H1 (cell line): ENCODE results near the gene GPR31. TPM values are rescaled to one million over a fixed set of nuclear protein-coding genes. Genes with fewer than 3 reads are reported as not detected.

Experiments used
- CTCF ChIA-PET: fragments of 300-600 bp; sonication (Branson Sonifier 250); formaldehyde crosslinking; loops from one replicate; lab custom pipeline; 2021; ENCODE audit not compliant: partially characterized antibody; lab: Charles Lee
- POLR2A ChIA-PET: fragments of 300-600 bp; sonication (Branson Sonifier 250); formaldehyde crosslinking; loops from one replicate; lab custom pipeline; 2021; ENCODE audit warnings: inconsistent platforms; ENCODE audit not compliant: partially characterized antibody; lab: Charles Lee
- DNase-seq, 2 experiments: peaks; one replicate each; pipeline versions ENCODE4 v3.0.0 to v3.0.0-alpha.2; 2010 to 2022; ENCODE audit warnings: low spot score in 2 of 2, low read depth in 1 of 2, mixed read lengths in 1 of 2
- FAIRE-seq: peaks from 2 replicates; lab custom pipeline; 2011; peaks lifted over from hg19 to GRCh38; lab: Jason Lieb, UNC
- H2AFZ ChIP-seq: 2 replicates; pipeline ENCODE4 v1.8.1; 2012; ENCODE audit warnings: low read length, inconsistent platforms
- H2AK5ac ChIP-seq: 2 replicates; pipeline ENCODE4 v1.6.1; 2013; ENCODE audit warnings: low read depth, low read length
- H2BK120ac ChIP-seq: replicated peaks from 2 replicates; pipeline ENCODE3; 2013; ENCODE audit warnings: low read depth, low read length, inconsistent platforms
- H2BK12ac ChIP-seq: 2 replicates; pipeline ENCODE4 v1.6.1; 2013; ENCODE audit warnings: low read depth, low read length
- H2BK15ac ChIP-seq: 2 replicates; pipeline ENCODE4 v1.6.1; 2013; ENCODE audit warnings: low read length
- H2BK20ac ChIP-seq: 2 replicates; pipeline ENCODE4 v1.6.1; 2013; ENCODE audit warnings: low read length
- H2BK5ac ChIP-seq: 2 replicates; pipeline ENCODE4 v1.6.1; 2013; ENCODE audit warnings: low read depth, low read length
- H3K14ac ChIP-seq: 2 replicates; pipeline ENCODE4 v1.6.1; 2013; ENCODE audit warnings: inconsistent platforms; ENCODE audit not compliant: insufficient read length
- H3K18ac ChIP-seq: 2 replicates; pipeline ENCODE4 v1.6.1; 2013; ENCODE audit warnings: low read length; ENCODE audit errors: extremely low read depth
- H3K23ac ChIP-seq: 2 replicates; pipeline ENCODE4 v1.6.1; 2013; ENCODE audit warnings: inconsistent platforms; ENCODE audit not compliant: insufficient read length
- H3K23me2 ChIP-seq: 2 replicates; pipeline ENCODE4 v1.6.1; 2013; ENCODE audit warnings: low read depth, low read length
- H3K27ac ChIP-seq: 2 replicates; pipeline ENCODE4 v1.6.1; 2011; ENCODE audit warnings: low read depth, low read length, inconsistent platforms
- H3K27me3 ChIP-seq, 4 experiments: replicated peaks in 1 of 4; 1 replicate in 1 of 4; 2 replicates in 3 of 4; pipeline versions ENCODE4 v1.6.1 to v1.8.1; 2011 to 2013; ENCODE audit warnings: low read length in 3 of 4, mild to moderate bottlenecking in 3 of 4, inconsistent platforms in 2 of 4, mixed read lengths in 2 of 4, moderate library complexity in 1 of 4; ENCODE audit not compliant: control insufficient read depth in 3 of 4, insufficient read depth in 3 of 4; ENCODE audit errors: extremely low read depth in 1 of 4
- H3K36me3 ChIP-seq, 4 experiments: 2 replicates each; pipeline versions ENCODE4 v1.6.1 to v1.8.1; 2011 to 2013; ENCODE audit warnings: mild to moderate bottlenecking in 4 of 4, low read length in 3 of 4, moderate library complexity in 2 of 4, control low read depth in 1 of 4, inconsistent platforms in 1 of 4; ENCODE audit not compliant: insufficient read depth in 4 of 4, control insufficient read depth in 2 of 4
- H3K4ac ChIP-seq: replicated peaks from 2 replicates; pipeline ENCODE3; 2013; ENCODE audit warnings: low read length, low read depth, mixed read lengths, inconsistent platforms; ENCODE audit not compliant: insufficient read length
- H3K4me1 ChIP-seq, 4 experiments: replicated peaks in 1 of 4; 1 replicate in 1 of 4; 2 replicates in 3 of 4; pipeline versions ENCODE4 v1.6.1 to v1.8.1; 2011 to 2013; ENCODE audit warnings: low read length in 3 of 4, inconsistent platforms in 2 of 4, mixed read lengths in 1 of 4; ENCODE audit not compliant: insufficient read depth in 4 of 4, control insufficient read depth in 3 of 4
- H3K4me2 ChIP-seq, 2 experiments: 2 replicates each; pipeline versions ENCODE4 v1.6.1 to v1.8.1; 2011 to 2013; ENCODE audit warnings: low read depth in 2 of 2, low read length in 2 of 2, control low read depth in 1 of 2, inconsistent platforms in 1 of 2, mild to moderate bottlenecking in 1 of 2; ENCODE audit not compliant: insufficient read depth in 1 of 2
- H3K4me3 ChIP-seq, 4 experiments: fragments of 200-600, 300-600 bp in 1 of 4; sonication (generic), shearing (Covaris generic), sonication (Bioruptor Twin) in 1 of 4; 2 replicates each; pipeline versions ENCODE4 v1.5.1 to v1.8.1; 2011 to 2016; ENCODE audit warnings: low read length in 4 of 4, low read depth in 3 of 4, control low read depth in 2 of 4, inconsistent platforms in 2 of 4, mild to moderate bottlenecking in 2 of 4, mixed read lengths in 1 of 4, moderate library complexity in 1 of 4; ENCODE audit not compliant: insufficient read depth in 2 of 4; ENCODE audit errors: extremely low read depth in 1 of 4
- H3K56ac ChIP-seq: replicated peaks from 2 replicates; pipeline ENCODE3; 2013; ENCODE audit warnings: low read depth, mild to moderate bottlenecking, mixed read lengths, low read length, inconsistent platforms; ENCODE audit not compliant: insufficient read length
- H3K79me1 ChIP-seq: 2 replicates; pipeline ENCODE4 v1.6.1; 2013; ENCODE audit warnings: low read depth, low read length, control low read depth
- H3K79me2 ChIP-seq, 2 experiments: 2 replicates each; pipeline versions ENCODE4 v1.6.1 to v1.8.1; 2012 to 2013; ENCODE audit warnings: low read length in 2 of 2, mild to moderate bottlenecking in 2 of 2, inconsistent platforms in 1 of 2; ENCODE audit not compliant: insufficient read depth in 2 of 2, control insufficient read depth in 1 of 2
- H3K9ac ChIP-seq, 4 experiments: replicated peaks in 1 of 4; 1 replicate in 1 of 4; 2 replicates in 3 of 4; pipeline versions ENCODE4 v1.6.1 to v1.8.1; 2011 to 2013; ENCODE audit warnings: low read depth in 3 of 4, low read length in 3 of 4, control low read depth in 2 of 4, mild to moderate bottlenecking in 2 of 4, moderate library complexity in 2 of 4, inconsistent platforms in 1 of 4; ENCODE audit errors: extremely low read depth in 1 of 4
- H3K9me3 ChIP-seq, 2 experiments: 2 replicates each; pipeline versions ENCODE4 v1.6.1 to v1.8.1; 2012 to 2013; ENCODE audit warnings: mild to moderate bottlenecking in 2 of 2, moderate library complexity in 2 of 2, control low read depth in 1 of 2, inconsistent platforms in 1 of 2, low read depth in 1 of 2, low read length in 1 of 2, mixed read lengths in 1 of 2; ENCODE audit not compliant: insufficient read depth in 2 of 2
- H4K20me1 ChIP-seq, 2 experiments: replicated peaks in 1 of 2; 2 replicates each; pipeline versions ENCODE3 to v1.8.1; 2011 to 2013; ENCODE audit warnings: inconsistent platforms in 2 of 2, low read length in 2 of 2, mild to moderate bottlenecking in 1 of 2; ENCODE audit not compliant: insufficient read depth in 2 of 2, control insufficient read depth in 1 of 2
- H4K5ac ChIP-seq: 2 replicates; pipeline ENCODE4 v1.6.1; 2013; ENCODE audit warnings: low read length, low read depth, mixed read lengths, inconsistent platforms; ENCODE audit not compliant: insufficient read length
- H4K8ac ChIP-seq: 2 replicates; pipeline ENCODE4 v1.8.0; 2013; ENCODE audit warnings: mild to moderate bottlenecking, moderate library complexity, low read length, inconsistent platforms; ENCODE audit not compliant: insufficient read depth; ENCODE audit errors: extremely low read depth
- H4K91ac ChIP-seq: replicated peaks from 2 replicates; pipeline ENCODE3; 2013; ENCODE audit warnings: low read length, mixed read lengths, inconsistent platforms; ENCODE audit not compliant: insufficient read length
- CREB1 ChIP-seq: IDR thresholded peaks from 2 replicates; pipeline ENCODE4 v1.6.1; 2012; ENCODE audit warnings: inconsistent platforms
- EP300 ChIP-seq, 2 experiments: IDR thresholded peaks; 1 replicate in 1 of 2; 2 replicates in 1 of 2; pipeline ENCODE4 v1.6.1; 2011 to 2012; ENCODE audit warnings: low read depth in 2 of 2, low read length in 2 of 2, mild to moderate bottlenecking in 2 of 2, borderline replicate concordance in 1 of 2, inconsistent platforms in 1 of 2, moderate library complexity in 1 of 2
- JUN ChIP-seq: IDR thresholded peaks from 2 replicates; pipeline ENCODE4 v1.6.1; 2011; ENCODE audit warnings: low read depth, mild to moderate bottlenecking, improper control_type of control experiment, low read length
- MAFK ChIP-seq: IDR thresholded peaks from 2 replicates; pipeline ENCODE4 v1.6.1; 2012; ENCODE audit warnings: low read depth, mild to moderate bottlenecking, improper control_type of control experiment, low read length
- MAX ChIP-seq: IDR thresholded peaks from 2 replicates; pipeline ENCODE4 v1.6.1; 2012; ENCODE audit warnings: inconsistent platforms
- NRF1 ChIP-seq: IDR thresholded peaks from 2 replicates; pipeline ENCODE4 v1.6.1; 2011; ENCODE audit warnings: mild to moderate bottlenecking, low read depth, low read length, improper control_type of control experiment
- PHF8 ChIP-seq: fragments of 200-600 bp; sonication (generic); conservative IDR thresholded peaks from 2 replicates; pipeline ENCODE4 v1.7.1; 2012; ENCODE audit warnings: low read depth, mild to moderate bottlenecking, inconsistent platforms, low read length, moderate library complexity
- RAD21 ChIP-seq, 2 experiments: IDR thresholded peaks in 1 of 2; conservative IDR thresholded peaks in 1 of 2; 2 replicates each; pipeline ENCODE4 v1.6.1; 2011; ENCODE audit warnings: low read depth in 2 of 2, low read length in 2 of 2, improper control_type of control experiment in 1 of 2, inconsistent platforms in 1 of 2, mild to moderate bottlenecking in 1 of 2, moderate library complexity in 1 of 2
- SP1 ChIP-seq: IDR thresholded peaks from 2 replicates; pipeline ENCODE4 v1.6.1; 2011; ENCODE audit warnings: low read depth, low read length
- SRF ChIP-seq: IDR thresholded peaks from 2 replicates; pipeline ENCODE4 v1.6.1; 2011; ENCODE audit warnings: mild to moderate bottlenecking, low read depth, low read length, moderate library complexity
- SUZ12 ChIP-seq: fragments of 200-600 bp; sonication (generic); IDR thresholded peaks from 2 replicates; pipeline ENCODE4 v1.6.1; 2012; ENCODE audit warnings: mild to moderate bottlenecking, inconsistent platforms, low read length, moderate library complexity, mixed read lengths
- WGBS, 2 experiments: shearing (Covaris generic) in 1 of 2; methylation state at CpG; one replicate each; pipeline versions ENCODE4 v1.1.6 to v1.1.7; 2013 to 2015; ENCODE audit warnings: low lambda C conversion rate in 2 of 2, mixed read lengths in 2 of 2, inconsistent platforms in 1 of 2, low coverage in 1 of 2, missing lambda C conversion rate in 1 of 2; ENCODE audit not compliant: insufficient replicate concordance in 2 of 2, insufficient coverage in 1 of 2, insufficient read length in 1 of 2; ENCODE audit errors: extremely low coverage in 1 of 2, missing lambda C conversion rate in 1 of 2; 5-methylcytosine and 5-hydroxymethylcytosine counted together
- polyA plus RNA-seq, 7 experiments: library from polyadenylated mRNA; depleted of rRNA in 3 of 7; stranded (reverse) in 5 of 7; unstranded in 2 of 7; fragments of >200 nt in 5 of 7; fragments of 200-250 nt in 2 of 7; gene quantifications; 1 replicate in 5 of 7; 2 replicates in 1 of 7; 4 replicates in 1 of 7; pipeline versions ENCODE4 v1.2.1 to v1.2.3, GENCODE V29; 2011 to 2013; ENCODE audit warnings: missing spikeins in 2 of 7, mixed read lengths in 2 of 7
- total RNA-seq: library from RNA; stranded (reverse); fragmentation: NEBNext Ultra II Directional; extraction: Animal tissue kit (Norgen Biotek cat#: 25700); gene quantifications from 2 replicates; pipeline ENCODE4 v1.2.1, GENCODE V29; 2021

Gene GPR31
- total and polyA plus RNA-seq, 2 of the 8 experiments (the other 6 are each of a cell fraction or from before 2014, with no cell fraction given), result not detected

DNA sequence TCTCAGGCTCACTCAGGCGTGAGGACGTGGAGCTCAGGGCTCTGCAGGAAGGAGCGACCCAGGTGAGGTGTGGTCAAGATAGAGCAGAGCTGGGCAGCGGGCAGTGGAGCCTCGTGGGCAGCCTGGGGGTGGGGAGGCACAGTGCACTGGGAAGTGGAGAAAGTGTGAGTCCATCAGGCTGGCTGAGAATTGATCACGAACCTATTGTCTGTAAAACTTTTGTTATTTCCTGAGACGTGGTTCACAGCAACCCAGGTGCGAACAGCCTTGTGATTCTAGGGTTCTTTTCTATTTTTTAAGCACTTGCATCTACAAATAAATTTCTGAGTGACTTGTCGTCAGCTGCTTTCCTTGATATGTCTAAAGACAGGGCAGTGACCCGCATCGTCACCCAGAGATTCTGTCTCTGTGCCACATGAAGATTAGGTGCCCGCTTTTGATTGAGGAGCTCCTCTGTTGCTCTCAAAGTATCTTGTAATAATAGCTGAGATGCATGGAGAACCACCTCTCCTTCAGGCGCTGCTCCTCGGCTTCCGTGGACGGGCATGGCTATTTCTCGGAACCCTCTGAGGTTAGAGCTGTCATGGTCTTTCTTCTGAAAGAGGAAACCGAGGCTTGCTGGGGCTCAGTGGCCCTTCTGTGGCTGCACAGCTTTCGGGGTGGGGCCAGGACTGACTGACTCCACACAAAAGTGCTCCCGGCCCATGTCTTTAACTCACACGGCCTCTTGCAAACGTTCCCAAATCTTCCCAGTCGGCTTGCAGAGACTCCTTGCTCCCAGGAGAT is 35.5 kb downstream of the GPR31 start:
- 0 out of 2 replicates have a peak overlapping the region, but pooled peaks have one; percentile 20 for H2BK12ac ChIP-seq
- no peak overlapping the region for H3K14ac ChIP-seq
- no peaks in the 10 kb centered on the region for H4K20me1 ChIP-seq
- H3K4ac ChIP-seq, result no peak overlapping the region
- H3K4me3 ChIP-seq, result no peak overlapping the region
- ChIA-PET CTCF (interaction anchor here (0.6 to 1.9 kb wide), 7 partner anchors 9 to 352 kb away, joined by 3 to 6 read pairs (median 3); no protein-coding TSS in a partner anchor), POLR2A (no interaction called here)
- H3K9me3 ChIP-seq, result peaks cover 0 to 6% of the 10 kb centered on the region in 2 experiments; a peak in 1 of 4 replicates
- H2AK5ac ChIP-seq, result no peak overlapping the region
- H3K27ac ChIP-seq, result no peak overlapping the region
- no peaks in the 10 kb centered on the region for H3K79me2 ChIP-seq
- no peak overlapping the region for H3K18ac ChIP-seq
- H4K8ac ChIP-seq, result no peak overlapping the region
- no peak overlapping the region for H2BK20ac ChIP-seq
- H4K5ac ChIP-seq, result no peak overlapping the region
- no peaks in the 10 kb centered on the region; a peak in 1 of 7 replicates for H3K4me1 ChIP-seq
- H3K23ac ChIP-seq, result no peak overlapping the region
- no peak overlapping the region for H4K91ac ChIP-seq
- no peak overlapping the region for H3K4me2 ChIP-seq
- H2BK5ac ChIP-seq, result no peak overlapping the region
- no peak overlapping the region for H2AFZ ChIP-seq
- TF ChIP-seq SRF, result no peak
- TF ChIP-seq CREB1, result no peak
- no peak for TF ChIP-seq MAFK
- no peak for TF ChIP-seq PHF8
- TF ChIP-seq SUZ12, result no peak
- TF ChIP-seq EP300 (IDR thresholded peaks at IDR 0.05; ENCODE audit: borderline replicate concordance in 1 of 2, low read depth in 2 of 2, low read length in 2 of 2), result no peak
- no peak for TF ChIP-seq MAX
- no peak for TF ChIP-seq SP1
- TF ChIP-seq JUN, result no peak
- no peak for TF ChIP-seq RAD21 (IDR thresholded peaks at IDR 0.05 in 1 of 2, conservative IDR thresholded peaks at IDR 0.05 in 1 of 2; ENCODE audit: low read depth in 2 of 2, low read length in 2 of 2)
- TF ChIP-seq NRF1, result no peak
- H3K27me3 ChIP-seq, result no peaks in the 10 kb centered on the region
- WGBS, 2 experiments, result 93% methylated on average over 23 of the region's 23 CpGs; no CpG with 5 or more reads in 1 of the 2 experiments
- no peak overlapping the region for H2BK120ac ChIP-seq
- no peaks in the 10 kb centered on the region for H3K36me3 ChIP-seq
- no peak overlapping the region for H3K56ac ChIP-seq
- no peak overlapping the region for H3K9ac ChIP-seq
- H3K23me2 ChIP-seq, result no peaks in the 10 kb centered on the region
- no peaks in the 10 kb centered on the region for H3K79me1 ChIP-seq
- DNase-seq, result no peak
- no peak overlapping the region for H2BK15ac ChIP-seq
- no peak for FAIRE-seq
